ENCODE data around the gene HDAC8. TPM values are rescaled to one million over a fixed set of nuclear protein-coding genes. Genes with fewer than 3 reads are reported as not detected.
"Not testable (repeated sequence)": the region's sequence is repeated elsewhere in the genome, so short reads cannot be mapped to it uniquely, and the experiment has no call there.

The HDAC8 gene
- total RNA-seq, 2 donors from 2014 or later: 13.7 to 14.3 TPM

DNA sequence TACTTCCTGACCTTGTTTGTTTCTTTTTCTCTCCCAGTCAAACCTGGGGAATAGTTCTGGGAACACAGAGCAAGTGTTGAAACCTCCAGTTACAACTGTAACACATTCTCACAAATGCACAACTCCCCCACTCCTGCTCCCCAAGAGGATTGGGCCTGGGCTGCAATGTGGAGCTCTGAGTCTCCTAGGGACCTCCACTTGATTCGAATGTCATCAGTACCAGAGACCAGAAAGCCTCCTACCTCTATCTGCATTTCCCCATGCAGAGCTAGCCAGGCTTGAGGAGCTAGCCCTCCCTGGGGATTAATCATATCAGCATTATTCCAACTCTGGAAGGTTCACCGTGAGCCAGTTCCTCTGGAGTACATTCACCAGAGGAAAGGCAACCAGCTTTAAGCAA is 225.3 kb downstream of the HDAC8 start:
- no peak for ATAC-seq
- H3K36me3 Mint-ChIP-seq (ENCODE audit: low read depth): peaks cover 14% of the 10 kb centered on the region
- no peak for DNase-seq
- H3K4me3 Mint-ChIP-seq: no peak overlapping the region
- no peaks in the 10 kb centered on the region for H3K27me3 Mint-ChIP-seq
- H3K9me3 ChIP-seq (ENCODE audit: control insufficient read depth, low read length, poor library complexity, severe bottlenecking): no peaks in the 10 kb centered on the region
- no peaks in the 10 kb centered on the region for H3K4me1 Mint-ChIP-seq
- no peak overlapping the region for H3K27ac Mint-ChIP-seq

DNA sequence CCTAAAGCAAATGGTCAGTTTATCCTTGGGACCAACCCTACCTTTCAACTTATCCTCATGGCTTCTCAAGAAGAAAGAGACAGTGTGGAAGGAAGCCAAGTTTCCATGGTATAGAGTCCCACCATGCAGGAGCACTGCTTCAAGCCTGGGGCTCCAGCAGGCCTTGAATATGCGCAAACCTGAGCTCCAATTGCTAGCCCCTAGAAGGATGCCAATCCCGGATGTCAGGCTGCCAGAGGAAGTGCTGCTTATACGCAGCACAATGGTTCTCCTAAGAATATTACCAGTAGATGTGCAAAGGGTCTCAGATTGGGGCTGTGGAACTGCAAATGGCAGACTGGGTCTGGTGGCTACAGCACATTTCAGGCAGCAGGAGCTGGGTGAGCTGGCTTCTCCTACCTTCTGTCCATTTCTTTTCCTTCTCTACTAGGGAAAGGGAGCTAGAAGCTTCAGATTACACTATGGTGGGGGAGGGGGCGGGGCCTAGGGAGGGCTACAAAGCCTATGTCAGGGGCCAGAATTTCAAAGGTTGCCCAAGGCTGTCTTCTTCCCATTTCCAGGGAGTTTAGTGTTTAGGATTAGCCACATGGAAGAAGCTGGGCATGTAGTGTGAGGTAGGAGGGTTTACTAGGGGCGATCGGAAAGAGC is 226.2 kb downstream of the HDAC8 start:
- Mint-ChIP-seq H3K4me3 (no peak overlapping the region), H3K27ac (no peak overlapping the region), H3K27me3 (no peaks in the 10 kb centered on the region), H3K36me3 (ENCODE audit: low read depth) (peaks cover 10% of the 10 kb centered on the region), H3K4me1 (no peaks in the 10 kb centered on the region)
- no peaks in the 10 kb centered on the region for H3K9me3 ChIP-seq (ENCODE audit: control insufficient read depth, low read length, poor library complexity, severe bottlenecking)
- ATAC-seq (no peak), DNase-seq (no peak)

DNA sequence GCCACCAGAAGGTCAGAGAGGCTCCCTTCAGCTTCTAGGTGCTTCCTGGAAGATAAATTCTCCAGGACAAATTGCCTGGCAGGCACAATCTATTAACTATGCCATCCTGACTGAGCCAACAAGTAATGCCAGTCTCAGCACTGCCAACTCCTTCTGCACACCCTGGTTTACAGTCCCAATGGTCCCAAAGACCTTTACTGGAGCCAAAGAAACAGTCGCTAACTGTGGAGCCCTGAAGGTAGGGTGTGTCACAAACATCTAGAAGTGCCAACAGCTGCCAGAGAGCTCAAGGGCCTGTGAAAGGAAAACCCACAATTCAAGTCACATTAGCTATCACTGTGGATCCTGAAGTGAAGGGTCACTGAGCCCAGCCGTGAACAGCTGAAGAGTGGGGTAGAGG is 232.0 kb downstream of the HDAC8 start:
- Mint-ChIP-seq H3K27me3 (no peaks in the 10 kb centered on the region), H3K27ac (no peak overlapping the region), H3K4me3 (no peak overlapping the region), H3K36me3 (ENCODE audit: low read depth) (peaks cover 7% of the 10 kb centered on the region), H3K4me1 (peaks cover 2% of the 10 kb centered on the region)
- DNase-seq (no peak), ATAC-seq (no peak)
- no peaks in the 10 kb centered on the region for H3K9me3 ChIP-seq (ENCODE audit: control insufficient read depth, low read length, poor library complexity, severe bottlenecking)

- H3K4me3 Mint-ChIP-seq: no peak overlapping the region
- no peak for ATAC-seq
- no peak overlapping the region for H3K27ac Mint-ChIP-seq
- H3K36me3 Mint-ChIP-seq (ENCODE audit: low read depth): peaks cover 7% of the 10 kb centered on the region
- peaks cover 2% of the 10 kb centered on the region for H3K4me1 Mint-ChIP-seq
- DNase-seq: no peak
- no peaks in the 10 kb centered on the region for H3K9me3 ChIP-seq (ENCODE audit: control insufficient read depth, low read length, poor library complexity, severe bottlenecking)
- H3K27me3 Mint-ChIP-seq: no peaks in the 10 kb centered on the region
Observed at GRCh38 chrX:72340041-72340440, 232.6 kb downstream of the HDAC8 start.

- Mint-ChIP-seq H3K36me3 (ENCODE audit: low read depth) (peaks cover 5% of the 10 kb centered on the region), H3K4me1 (peaks cover 2% of the 10 kb centered on the region), H3K27me3 (no peaks in the 10 kb centered on the region), H3K27ac (peak overlapping the region; percentile 6), H3K4me3 (no peak overlapping the region)
- no peaks in the 10 kb centered on the region for H3K9me3 ChIP-seq (ENCODE audit: control insufficient read depth, low read length, poor library complexity, severe bottlenecking)
- DNase-seq (no peak), ATAC-seq (no peak)
Observed at GRCh38 chrX:72330131-72330530, 242.5 kb downstream of the HDAC8 start.

DNA sequence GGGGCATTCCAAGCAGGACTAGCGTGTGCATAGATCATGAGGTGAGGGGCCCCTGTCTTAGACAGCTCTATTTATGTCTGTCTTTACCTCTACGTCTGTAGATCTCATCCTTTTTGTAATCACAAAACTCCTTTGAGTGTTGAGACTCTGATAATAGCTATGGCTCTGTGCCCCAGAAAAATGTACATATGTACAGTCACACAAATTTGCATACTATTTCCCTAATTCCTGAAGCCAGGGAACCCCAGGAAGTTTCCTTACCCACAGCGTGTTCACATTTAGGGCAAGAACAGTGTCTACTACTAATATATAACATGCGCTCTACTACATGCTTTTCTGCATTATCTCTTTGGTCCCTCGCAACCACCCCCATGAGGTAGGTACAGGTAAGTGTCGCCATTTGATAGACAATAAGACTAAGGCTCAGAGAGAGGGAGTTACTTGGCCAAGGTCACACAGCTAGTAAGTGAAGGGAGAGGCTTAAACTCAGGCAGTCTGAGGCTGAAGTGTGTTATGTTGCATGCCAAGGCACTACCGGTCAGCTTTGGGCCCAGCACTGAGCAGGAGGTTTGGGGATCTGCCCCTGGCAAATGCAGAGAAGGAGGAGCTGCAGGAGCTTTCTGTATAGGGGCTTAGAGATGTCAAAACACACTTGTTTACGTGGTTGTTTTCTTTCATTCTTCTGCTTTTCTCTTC is 245.9 kb downstream of the HDAC8 start:
- Mint-ChIP-seq H3K4me3 (no peak overlapping the region), H3K27ac (no peak overlapping the region)
- no peak for DNase-seq

DNA sequence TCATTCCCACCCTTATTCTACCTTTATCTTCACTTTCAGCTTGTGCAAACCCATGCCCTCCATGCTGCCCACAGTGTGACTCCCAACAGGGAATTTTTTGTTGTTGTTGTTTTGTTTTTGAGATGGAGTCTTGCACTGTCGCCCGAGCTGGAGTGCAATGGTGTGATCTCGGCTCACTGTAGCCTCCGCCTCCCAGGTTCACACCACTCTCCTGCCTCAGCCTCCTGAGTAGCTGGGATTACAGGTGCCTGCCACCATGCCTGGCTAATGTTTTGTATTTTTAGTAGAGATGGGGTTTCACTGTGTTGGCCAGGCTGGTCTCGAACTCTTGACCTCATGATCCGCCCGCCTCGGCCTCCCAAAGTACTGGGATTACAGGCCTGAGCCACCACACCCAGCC is 253.0 kb downstream of the HDAC8 start:
- not testable (repeated sequence) for H3K4me3 Mint-ChIP-seq; H3K9me3 ChIP-seq (ENCODE audit: control insufficient read depth, low read length, poor library complexity, severe bottlenecking); H3K36me3 Mint-ChIP-seq (ENCODE audit: low read depth); H3K27me3 Mint-ChIP-seq; H3K27ac Mint-ChIP-seq; DNase-seq; ATAC-seq; H3K4me1 Mint-ChIP-seq

More for the DNA sequence above, 245.9 kb downstream of the HDAC8 start:
- H3K36me3 Mint-ChIP-seq (ENCODE audit: low read depth): peaks cover 2% of the 10 kb centered on the region
- no peaks in the 10 kb centered on the region for H3K27me3 Mint-ChIP-seq
- peaks cover 2% of the 10 kb centered on the region for H3K4me1 Mint-ChIP-seq
- no peak for ATAC-seq
- H3K9me3 ChIP-seq (ENCODE audit: control insufficient read depth, low read length, poor library complexity, severe bottlenecking): no peaks in the 10 kb centered on the region

DNA sequence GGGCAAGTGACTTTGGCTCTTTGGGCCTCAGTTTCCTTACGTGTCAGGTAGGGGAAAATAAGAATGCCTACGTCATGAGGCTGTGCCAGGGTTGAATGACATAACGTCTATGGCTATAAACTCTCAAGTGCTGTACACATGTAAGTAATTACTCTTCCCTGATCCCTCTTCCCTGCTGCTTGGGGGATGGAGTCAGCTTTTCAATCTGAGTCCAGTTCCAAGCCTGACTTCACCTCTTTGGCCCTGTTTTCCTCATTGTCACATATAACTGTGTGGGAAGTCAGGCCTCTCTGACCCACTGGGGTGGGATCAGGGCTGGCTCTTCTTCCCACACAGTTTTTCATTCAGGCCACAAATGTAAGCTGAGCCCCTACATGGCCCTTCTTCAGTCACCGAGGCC is 255.5 kb downstream of the HDAC8 start:
- ATAC-seq: no peak
- no peak for DNase-seq
- Mint-ChIP-seq H3K4me1 (peaks cover 2% of the 10 kb centered on the region), H3K4me3 (no peak overlapping the region), H3K27ac (no peak overlapping the region), H3K27me3 (peaks cover 7% of the 10 kb centered on the region), H3K36me3 (ENCODE audit: low read depth) (peaks cover 3% of the 10 kb centered on the region)
- H3K9me3 ChIP-seq (ENCODE audit: control insufficient read depth, low read length, poor library complexity, severe bottlenecking): no peaks in the 10 kb centered on the region

DNA sequence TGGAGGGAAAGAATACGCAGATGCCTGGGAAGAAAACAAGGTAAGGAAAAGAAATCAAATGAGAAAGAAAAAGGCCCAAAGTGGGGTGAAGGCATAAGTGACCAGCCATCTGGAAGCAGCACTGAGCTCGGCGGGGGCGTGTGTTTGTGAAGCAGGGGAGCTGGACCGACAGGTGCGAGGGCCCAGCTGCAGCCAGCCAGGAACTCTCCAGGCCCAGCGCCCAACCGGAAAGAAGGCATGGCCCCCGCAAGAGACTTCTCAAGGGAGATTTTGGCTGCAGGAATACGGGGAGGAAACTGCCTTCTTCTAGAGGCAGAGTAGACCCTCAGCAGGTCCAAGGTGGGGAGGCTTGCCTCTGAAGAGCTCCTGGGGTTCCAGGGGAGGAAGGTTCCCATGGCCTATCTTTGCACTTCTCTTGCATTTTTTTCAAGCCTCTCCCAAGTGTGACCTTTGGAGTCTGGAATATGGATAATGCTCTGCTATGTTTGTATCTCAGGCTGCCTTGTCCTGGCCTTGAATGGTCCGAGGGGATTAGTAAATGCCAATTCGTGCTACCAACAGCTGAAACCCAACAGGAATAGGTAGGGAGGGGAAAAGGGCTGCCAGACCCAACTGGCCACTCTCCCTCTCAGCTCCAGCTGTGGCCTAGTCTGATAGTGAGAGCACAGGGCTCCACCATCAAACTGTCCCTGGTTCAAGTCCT is 256.1 kb downstream of the HDAC8 start:
- peaks cover 2% of the 10 kb centered on the region for H3K4me1 Mint-ChIP-seq
- peaks cover 8% of the 10 kb centered on the region for H3K27me3 Mint-ChIP-seq
- DNase-seq: no peak
- H3K4me3 Mint-ChIP-seq: no peak overlapping the region
- ATAC-seq: no peak
- H3K36me3 Mint-ChIP-seq (ENCODE audit: low read depth): peaks cover 3% of the 10 kb centered on the region
- no peaks in the 10 kb centered on the region for H3K9me3 ChIP-seq (ENCODE audit: control insufficient read depth, low read length, poor library complexity, severe bottlenecking)
- H3K27ac Mint-ChIP-seq: no peak overlapping the region

DNA sequence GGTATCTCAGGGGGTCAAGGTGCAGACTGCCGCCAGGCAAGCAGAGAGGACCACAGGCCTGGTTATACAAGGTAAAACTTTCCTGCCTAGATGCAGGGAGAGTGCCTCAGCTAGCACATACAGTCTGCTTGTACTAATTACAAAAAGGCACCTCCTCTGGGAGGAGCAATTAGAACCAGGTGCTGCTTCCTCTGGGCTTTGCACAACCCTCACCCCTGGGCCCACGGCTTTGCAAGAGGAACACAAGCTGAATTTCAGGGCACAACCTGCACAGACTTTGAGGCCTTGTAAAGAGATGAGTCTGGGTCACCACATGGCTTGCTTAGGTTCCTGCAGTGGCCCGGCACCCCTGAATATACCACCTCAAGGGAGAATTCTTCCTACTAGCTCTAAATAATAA is 257.8 kb downstream of the HDAC8 start:
- H3K9me3 ChIP-seq (ENCODE audit: control insufficient read depth, low read length, poor library complexity, severe bottlenecking): no peaks in the 10 kb centered on the region
- Mint-ChIP-seq H3K27me3 (peaks cover 8% of the 10 kb centered on the region), H3K4me3 (no peak overlapping the region), H3K27ac (no peak overlapping the region), H3K36me3 (ENCODE audit: low read depth) (peaks cover 3% of the 10 kb centered on the region), H3K4me1 (peaks cover 2% of the 10 kb centered on the region)
- ATAC-seq (no peak), DNase-seq (no peak)

DNA sequence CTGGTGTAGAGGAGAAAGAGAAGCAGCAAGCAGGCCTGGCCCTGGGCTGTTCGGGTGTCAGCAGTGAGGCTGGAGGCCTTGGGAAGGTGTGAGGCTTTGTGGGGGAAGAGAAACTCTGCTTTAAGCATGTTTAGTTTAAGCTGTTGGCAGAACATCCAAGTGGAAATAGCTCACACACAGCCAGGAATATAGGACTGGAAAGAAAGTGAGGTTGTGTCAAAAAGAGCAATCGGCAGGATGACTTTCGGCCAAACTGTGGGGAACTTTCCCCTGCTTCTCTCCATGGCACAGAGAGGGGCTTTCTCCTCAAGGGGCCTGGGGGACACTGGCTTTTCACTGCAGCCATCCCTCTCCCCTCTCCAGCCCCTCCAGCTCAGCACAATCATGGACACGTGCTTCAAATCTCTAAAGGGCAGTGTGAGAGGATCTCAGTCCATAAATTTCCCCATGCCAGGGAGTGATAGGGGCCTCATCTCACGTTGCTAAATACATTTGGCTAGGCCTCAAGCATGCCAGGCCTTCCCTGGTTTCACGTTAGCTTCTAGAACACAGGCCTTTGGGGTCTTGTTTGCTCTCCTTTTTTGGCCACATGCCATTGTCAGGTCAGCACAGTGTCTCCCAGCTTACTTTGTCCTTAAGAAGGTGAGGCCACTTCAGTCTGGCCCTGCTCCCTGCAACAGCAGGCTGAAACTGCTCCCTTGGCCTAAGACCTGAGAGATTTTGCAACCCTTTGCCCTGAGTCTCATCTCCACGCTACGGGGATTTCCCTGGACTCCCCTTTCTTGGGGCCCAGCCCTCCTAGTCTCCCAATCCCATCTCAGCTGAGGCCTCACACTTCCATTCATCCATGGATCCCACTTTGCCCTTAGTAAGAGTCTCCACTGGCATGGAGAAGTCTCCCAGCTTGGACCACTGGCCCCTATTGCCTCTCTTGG is 258.7 kb downstream of the HDAC8 start:
- ATAC-seq: no peak
- Mint-ChIP-seq H3K36me3 (ENCODE audit: low read depth) (peaks cover 3% of the 10 kb centered on the region), H3K4me1 (peaks cover 2% of the 10 kb centered on the region)

DNA sequence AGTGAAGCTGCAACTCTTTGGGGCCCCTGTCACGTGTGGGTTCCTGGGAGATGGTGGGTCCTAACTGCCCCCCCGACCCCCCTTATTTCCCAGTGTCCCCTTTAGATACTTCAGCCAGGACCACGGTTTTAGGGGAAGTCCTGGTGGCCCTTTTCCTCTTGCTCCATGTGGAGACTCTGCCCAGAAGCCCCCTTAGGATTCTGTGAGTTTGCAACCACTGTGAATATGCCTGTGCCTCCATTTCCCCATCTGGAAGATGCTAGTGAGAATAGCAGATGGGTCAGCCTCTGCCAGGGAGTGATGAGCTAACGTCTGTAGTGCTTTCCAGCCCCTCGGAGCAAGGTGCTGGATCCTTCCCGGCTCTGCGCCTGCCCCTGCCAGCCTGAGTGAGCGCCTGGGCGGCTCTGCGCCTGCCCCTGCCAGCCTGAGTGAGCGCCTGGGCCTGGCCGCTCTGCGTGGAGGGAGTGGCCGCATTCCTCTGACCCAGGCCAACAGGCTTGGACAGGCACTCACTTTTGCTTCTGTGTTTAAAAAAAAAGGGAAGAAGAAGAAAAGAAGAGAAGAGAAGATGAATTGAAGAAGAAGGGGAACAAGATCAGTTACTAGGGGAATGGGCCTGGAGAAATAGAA is 260.2 kb downstream of the HDAC8 start:
- Mint-ChIP-seq H3K27ac (no peak overlapping the region), H3K27me3 (peaks cover 18% of the 10 kb centered on the region), H3K4me1 (peaks cover 10% of the 10 kb centered on the region), H3K36me3 (ENCODE audit: low read depth) (no peaks in the 10 kb centered on the region), H3K4me3 (no peak overlapping the region)
- ATAC-seq (no peak), DNase-seq (no peak)
- H3K9me3 ChIP-seq (ENCODE audit: control insufficient read depth, low read length, poor library complexity, severe bottlenecking): no peaks in the 10 kb centered on the region

More for the DNA sequence above, 258.7 kb downstream of the HDAC8 start:
- no peaks in the 10 kb centered on the region for H3K9me3 ChIP-seq (ENCODE audit: control insufficient read depth, low read length, poor library complexity, severe bottlenecking)
- DNase-seq: no peak
- Mint-ChIP-seq H3K4me3 (no peak overlapping the region), H3K27ac (no peak overlapping the region), H3K27me3 (peaks cover 8% of the 10 kb centered on the region)
